AG10803 (cell line): ENCODE results near the gene CLCN1.

Source experiments
- DNase-seq: peaks from one replicate; pipeline ENCODE4 v3.0.0; 2010; ENCODE audit warnings: low read depth
- H3K4me3 ChIP-seq: 2 replicates; pipeline ENCODE4 v1.5.1; 2011; ENCODE audit warnings: mild to moderate bottlenecking, low read length, control low read depth
- CTCF ChIP-seq: conservative IDR thresholded peaks from 2 replicates; pipeline ENCODE4 v1.5.1; 2011; ENCODE audit warnings: mild to moderate bottlenecking, low read length, control low read depth, inconsistent platforms

CLCN1 gene

GRCh38 chr7:143399642-143400041 is 83.7 kb downstream of the CLCN1 start:
- no peak for DNase-seq
- TF ChIP-seq CTCF: no peak
- no peak overlapping the region for H3K4me3 ChIP-seq

GRCh38 chr7:143401265-143401664 is 85.4 kb downstream of the CLCN1 start:
- no peak overlapping the region for H3K4me3 ChIP-seq
- DNase-seq: no peak
- no peak for TF ChIP-seq CTCF
